ENCODE measurements around the gene TPH2.

Gene TPH2

DNA sequence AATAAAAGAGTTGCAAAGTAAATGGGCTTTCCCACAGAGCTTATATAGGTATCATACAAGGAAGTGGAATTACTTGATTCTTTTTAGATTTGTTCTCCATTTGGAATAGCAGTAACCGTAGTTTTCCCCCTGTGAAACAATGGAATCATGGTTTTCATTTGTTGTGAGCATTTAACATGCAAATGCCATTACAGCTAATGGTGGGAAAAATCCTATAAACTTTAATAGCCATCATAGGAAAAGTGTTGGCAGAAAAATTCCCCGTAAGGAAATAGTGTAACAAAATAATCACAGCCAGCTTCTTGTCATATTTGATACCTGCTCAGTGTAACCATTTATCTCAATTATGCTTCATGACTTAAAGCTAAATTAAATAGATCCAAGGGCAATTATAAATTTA lies 95.3 kb downstream of the TPH2 start:
- DNase-seq (ENCODE audit: low spot score): no peak

DNA sequence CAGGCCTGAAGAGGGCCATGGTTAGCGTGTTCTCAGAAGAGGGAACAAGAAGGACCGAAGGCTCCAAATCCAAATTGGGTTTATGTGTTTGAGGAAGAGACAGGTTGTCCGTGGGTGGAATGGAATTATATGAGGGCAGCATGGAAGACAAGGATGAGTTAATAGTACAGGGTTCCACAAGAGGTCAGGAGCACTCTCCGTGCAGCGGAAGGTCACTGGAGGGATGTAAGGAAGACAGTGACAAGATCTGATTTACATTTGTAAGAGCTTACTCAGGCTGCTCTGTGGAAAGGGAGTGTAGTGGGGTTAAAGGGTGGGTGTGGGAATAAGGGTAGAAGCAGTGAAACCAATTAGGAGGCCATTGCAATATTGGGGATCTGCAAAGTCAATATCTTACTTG lies 97.0 kb downstream of the TPH2 start:
- DNase-seq (ENCODE audit: low spot score): no peak

DNA sequence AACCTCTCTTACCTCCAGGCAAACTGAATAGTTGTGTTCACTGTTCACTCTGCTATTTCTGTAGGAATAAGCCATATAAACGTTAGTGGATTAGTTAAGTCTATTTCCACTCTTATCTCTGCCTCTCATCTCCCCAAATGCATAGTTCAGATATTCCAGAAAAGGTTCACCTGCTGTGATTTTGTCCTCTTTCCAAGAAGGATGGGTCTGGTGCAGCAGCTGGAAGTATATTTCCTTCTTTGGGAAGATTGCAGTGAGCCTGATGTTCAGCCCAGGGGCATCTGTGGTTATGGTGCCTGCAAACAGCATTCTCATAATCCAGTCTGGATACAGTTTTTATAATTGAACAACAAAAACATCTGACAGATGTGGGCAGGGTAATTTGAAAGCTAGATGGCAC lies 97.7 kb downstream of the TPH2 start:
- no peak for DNase-seq (ENCODE audit: low spot score)

DNA sequence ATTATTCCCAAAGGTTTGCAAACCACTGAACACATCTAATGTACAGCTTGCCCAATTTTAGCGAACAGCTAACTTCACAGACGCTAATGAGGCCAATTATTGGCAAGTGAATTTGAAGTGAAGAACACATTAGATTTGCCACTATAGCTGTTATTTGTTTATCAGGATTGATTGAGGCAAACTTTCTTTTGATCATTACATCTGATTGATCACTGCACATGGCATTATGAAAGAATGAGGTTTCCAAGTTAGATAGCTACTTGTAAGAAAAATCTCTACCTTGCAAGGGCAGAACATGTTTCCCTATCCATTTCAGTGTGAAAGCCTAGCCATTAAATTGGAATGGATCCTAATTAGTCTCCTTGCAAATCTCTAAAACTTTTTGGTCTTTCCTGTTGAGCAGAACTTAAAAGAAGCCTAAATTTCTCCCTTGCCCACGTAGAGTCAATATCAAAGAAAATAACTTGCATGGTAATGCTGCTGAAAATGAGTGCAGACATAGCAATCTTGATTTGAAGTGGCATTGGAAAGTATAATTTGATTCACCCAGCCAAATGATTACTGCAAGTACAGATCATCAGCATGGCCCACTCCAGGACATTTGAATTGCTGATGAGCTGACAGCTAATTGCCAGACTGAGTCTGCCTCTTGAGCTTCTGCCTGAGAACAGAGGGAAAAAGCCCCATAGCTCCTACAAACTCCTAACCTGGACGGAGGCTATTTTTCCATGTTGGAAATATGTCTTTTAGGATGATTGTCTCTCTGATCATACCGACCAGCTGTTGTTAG lies 98.6 kb downstream of the TPH2 start:
- DNase-seq (ENCODE audit: low spot score): no peak

DNA sequence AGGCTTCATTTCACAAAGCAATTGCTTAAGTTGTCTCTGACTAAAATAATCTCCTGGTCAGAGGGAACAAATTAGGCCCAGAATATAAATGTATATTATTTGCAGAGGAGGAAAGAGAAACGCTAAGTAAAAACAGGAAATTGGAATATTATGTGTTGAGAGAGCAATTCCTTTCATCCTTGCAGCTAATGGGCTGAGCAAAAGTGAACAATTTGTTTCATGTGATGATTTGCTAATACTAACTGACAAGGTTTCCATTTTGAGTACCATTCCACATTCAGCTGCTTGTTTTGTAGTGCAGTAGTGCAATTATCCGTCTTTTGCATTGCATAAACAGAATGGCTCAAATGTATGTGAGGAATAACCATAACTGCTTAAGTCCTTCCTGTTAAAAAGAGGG lies 103.2 kb downstream of the TPH2 start:
- no peak for DNase-seq (ENCODE audit: low spot score)

DNA sequence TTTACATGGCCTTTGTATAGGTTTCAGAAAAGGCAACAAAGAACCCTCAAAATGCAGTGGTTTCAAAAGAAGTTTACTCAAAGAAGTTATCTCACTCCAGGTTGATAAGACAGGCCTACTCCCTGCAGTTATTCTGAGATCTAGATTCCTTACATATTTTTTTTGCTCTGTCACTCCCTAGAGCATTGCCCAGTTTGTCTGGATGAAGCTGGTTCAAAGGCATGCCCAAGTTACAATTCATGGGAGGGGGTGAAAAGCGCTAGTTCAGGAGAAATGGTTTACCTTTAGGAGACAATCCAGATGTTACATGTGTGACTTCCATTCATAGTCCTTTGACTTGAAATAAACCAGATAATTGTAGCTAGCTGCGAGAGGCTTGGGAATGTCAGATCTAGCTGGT lies 115.0 kb downstream of the TPH2 start:
- no peak for DNase-seq (ENCODE audit: low spot score)

DNA sequence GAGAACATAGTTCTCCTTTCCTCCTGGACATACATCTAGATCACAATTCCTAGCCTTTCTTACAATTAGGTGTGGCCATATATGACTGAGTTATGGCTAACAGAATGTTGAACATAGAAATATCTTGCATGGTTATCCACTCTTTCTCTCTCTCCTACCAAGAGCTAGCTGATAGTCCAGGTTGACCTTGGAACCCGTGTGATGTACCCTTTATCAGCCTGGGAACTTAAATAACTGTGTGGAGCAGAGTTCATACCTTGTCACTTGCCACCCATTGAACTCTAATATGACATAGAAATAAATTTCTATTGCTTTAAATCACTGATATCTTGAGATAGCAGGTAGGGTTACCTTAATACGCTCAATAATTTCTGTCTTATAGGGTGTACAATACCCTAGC lies 115.9 kb downstream of the TPH2 start:
- DNase-seq (ENCODE audit: low spot score): no peak

DNA sequence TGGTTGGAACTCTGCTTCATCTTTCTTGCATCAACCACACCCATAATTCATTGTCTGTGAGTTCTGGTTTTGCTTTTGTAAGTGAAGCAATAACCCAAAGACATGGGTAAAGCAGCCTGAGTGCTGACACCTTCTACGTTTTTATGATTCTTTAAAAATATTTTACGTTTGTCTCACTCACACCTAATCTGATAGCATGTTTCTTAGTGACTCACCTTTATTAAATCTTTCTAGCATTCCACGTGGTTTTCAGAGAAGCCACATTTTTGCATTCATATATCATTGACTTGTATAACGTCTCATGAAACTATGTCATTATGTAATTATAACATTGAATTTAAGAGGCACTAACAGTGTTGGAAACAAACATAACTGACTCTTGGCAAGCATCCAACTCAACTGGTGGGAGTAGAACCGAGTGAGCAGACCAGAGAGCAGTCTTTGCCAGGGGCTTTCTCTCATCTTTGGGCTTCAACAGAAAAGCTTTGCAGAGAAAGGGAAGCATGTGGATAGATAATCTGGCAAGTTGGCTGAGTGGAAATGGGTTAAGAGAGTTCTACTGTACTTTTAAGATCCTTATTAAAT lies 118.8 kb downstream of the TPH2 start:
- DNase-seq (ENCODE audit: low spot score): no peak

DNA sequence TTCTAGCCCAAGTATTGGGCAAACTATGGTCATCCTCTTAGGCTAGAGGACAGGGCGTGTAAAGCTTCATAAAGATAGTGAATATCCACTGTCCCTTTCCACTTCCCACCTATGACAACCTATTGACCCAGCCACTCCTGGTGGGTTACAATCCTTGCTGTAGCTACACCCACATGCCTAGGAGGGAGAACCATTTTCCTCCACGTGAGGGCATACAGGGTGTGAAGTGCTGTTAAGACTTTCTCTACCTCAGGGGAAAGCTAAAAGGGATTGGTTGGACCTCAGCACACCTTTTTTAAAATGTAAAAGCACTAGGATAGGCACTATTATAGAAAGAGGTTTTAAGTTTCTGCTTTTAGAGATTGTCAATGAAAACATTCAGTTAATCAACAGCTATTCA lies 124.4 kb downstream of the TPH2 start:
- no peak for DNase-seq (ENCODE audit: low spot score)

DNA sequence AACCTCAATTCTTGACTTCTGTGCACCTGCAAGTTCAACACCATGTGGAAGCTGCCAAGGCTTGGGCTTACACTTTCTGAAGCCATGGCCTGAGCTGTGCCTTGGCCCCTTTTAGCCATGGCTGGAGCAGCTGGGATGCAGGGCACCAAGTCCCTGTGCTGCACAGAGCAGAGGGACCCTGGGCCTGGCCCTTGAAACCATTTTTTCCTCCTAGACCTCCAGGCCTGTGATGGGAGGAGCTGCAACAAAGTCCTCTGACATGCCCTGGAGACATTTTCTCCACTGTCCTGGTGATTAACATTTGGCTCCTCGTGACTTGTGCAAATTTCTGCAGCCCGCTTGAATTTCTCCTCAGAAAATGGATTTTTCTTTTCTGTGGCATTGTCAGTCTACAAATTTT lies 132.4 kb downstream of the TPH2 start:
- DNase-seq (ENCODE audit: low spot score): no peak

DNA sequence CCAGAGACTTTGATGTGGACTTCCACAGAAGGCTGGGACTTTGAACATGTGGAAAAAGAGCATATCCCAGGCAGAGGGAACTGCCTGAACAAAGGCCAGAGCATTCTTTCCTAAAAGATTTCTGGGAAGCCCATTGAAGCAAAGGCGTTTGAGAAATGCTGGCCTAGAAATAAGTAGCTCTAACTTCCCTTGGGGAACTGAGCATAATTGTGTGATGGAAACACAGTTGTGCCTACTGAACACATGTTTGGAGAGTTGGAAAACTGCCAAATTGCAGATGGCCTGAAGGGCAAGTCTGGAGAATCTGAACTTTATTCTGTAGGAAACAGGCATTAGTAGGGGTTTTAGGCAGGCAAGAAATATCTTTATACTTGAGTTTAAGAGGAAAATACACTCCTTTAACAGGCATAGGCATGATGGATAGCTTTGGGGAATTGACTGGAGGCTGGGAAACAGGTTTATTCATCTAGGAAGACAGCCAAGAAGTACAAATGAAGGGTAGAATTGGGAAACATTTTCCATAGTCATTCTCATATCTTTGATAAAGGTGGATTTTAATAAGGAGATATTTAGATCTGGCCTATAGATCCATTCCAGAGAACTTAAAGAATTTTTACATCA lies 134.1 kb downstream of the TPH2 start:
- no peak for DNase-seq (ENCODE audit: low spot score)

DNA sequence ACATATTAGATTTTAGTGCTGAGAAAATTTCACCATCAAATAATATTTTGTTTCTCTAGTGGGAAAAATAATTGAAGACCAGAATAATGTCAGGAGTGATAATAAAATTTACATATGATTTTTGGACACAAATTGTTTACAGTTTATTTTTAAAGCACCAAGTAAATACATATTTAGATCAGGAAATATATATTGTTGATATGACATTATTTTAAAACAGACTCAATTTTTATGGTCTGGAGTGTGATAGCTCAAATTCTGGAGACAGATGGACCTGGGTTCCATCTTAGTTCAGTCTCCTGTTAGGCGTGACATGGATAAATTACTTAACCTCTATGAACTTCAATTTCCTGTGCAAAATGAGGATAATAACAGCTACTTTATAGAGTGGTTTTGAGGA lies 135.4 kb downstream of the TPH2 start:
- no peak for DNase-seq (ENCODE audit: low spot score)

DNA sequence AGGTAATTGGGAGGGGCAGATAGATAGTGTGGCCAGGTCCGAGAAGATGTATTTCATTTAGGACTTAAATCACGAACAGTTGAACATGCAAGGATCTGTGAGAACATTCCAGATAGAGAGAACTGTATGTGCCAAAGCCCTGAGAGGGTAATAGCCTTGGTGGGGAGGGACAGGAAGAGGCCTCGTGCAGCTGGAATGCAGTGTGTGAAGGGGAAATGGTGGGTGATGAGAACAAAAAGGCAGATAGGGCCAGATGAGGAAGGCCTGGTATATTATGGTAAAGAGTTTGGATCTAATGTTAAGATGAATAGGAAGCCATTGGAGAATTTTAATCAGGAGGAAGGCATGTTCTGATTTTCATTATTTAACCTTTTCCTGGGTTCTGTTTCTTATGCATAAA lies 136.3 kb downstream of the TPH2 start:
- no peak for DNase-seq (ENCODE audit: low spot score)

DNA sequence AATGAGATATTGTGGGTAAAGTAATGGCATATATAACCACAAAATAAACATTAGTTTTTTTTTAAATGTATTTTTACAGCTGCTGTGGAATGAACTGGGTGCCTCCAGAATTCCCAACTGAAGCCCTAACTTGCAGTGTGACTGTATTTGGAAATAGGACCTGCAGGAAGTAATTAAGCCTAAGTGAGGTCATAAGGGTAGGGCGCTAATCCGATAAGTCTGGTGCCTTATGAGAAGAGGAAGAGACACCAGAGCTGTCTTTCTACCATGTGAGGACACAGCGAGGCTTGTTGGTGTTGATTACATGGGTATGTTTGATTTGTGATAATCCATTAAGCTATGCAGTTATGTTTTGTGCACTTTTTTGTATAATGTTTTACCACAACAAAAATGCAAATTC lies 136.8 kb downstream of the TPH2 start:
- DNase-seq (ENCODE audit: low spot score): no peak

DNA sequence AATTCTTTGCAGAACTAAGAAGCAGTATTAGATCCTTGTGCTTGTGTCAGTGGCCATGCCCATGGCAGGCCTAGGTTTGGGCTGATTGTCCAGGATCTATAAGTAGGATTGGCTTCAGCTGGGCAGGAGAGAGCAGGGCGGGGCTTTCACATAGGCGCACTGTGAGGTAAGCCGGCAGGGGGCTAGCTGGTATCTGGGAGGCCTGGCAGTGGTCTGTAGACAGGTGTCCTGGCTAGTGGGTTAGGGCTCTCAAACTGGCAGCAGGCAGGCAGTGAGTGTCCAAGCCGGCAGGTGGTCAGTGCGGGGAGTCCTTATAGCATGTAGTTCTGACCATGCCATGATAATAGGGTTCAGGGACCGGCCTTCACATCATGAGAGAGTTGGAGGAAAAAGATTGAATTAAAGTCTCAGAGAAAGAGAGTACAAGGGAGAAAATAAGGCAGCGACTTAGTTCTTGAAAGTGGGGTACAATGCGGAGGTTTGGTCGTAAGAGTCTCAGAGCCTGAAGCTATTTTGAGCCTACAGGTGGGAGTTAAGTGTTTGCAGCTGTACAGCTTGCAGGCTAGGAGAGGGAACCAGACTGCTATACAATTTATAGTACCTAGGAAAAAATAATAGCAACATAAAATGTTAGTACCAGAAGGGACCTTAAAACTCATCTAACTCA lies 137.4 kb downstream of the TPH2 start:
- DNase-seq (ENCODE audit: low spot score): no peak

DNA sequence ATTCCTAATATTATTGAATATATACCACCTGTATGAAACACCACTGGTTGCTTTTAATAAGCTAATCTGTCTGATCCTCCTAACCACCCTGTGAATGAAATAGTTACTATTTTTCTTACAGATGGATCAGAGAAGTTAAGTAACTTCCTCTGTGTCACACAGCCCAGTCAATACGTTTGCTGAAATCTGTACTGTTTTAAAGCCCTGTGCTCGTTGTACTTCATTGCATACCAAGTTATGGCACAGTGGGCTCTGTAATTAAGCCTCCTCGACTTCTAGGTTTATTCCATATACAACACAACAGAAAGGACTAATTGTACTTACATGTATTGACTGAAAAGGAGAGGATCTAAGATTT lies 137.9 kb downstream of the TPH2 start:
- DNase-seq (ENCODE audit: low spot score): no peak

DNA sequence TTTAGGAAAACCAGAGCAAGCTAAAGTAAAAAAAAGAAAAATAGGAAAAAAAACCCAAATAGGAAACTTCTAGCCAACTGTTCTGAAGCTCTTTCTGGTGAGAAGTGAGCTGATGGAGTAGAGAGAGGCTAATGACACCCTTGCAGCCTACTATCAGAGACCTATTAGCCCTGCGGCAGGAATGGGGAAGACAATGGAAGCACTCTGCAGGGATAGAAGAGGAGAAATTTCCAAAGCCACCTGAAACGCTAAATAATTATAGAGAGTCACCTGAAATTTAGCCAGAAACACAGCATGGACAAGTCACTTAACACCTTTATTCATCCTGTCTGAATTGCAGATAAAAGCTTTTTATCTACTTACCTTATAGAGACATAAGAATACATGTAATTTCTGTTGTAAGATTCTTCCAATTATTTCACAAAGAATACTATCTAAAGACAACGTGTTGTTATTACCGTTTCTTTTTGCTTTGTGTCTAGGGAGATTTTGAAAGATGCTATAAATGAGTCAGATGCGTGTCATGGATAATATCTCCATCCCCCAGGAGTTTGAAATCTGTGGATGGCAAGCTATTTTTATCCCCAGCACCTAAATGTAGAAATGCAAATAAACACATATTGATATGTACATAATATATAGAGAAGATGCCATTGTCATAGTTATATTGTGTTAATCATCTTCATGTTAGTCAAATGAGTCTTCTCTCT lies 138.6 kb downstream of the TPH2 start:
- no peak for DNase-seq (ENCODE audit: low spot score)

DNA sequence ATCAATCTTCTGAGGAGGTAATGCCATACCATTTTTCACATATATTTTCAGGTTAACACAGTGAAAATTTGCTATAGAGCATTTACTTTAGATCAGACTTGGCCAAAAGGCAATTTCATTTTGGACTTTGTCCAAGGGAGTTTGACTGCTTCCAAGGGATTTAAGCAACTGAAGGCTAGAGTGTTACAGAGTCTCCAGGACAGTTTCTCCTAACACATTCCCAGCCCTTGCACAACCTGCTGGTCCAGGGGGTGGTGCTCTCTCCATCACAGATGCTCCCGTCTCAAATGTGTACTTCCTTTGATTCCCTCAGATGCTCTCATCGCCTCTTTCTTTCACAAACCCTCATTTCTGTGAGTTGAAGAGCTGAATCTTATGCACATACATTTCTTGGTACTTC lies 143.1 kb downstream of the TPH2 start:
- DNase-seq (ENCODE audit: low spot score): no peak

Data from NAMALWA (cell line).